GM20000 (cell line): ENCODE results near the gene FAR2.
"Not testable (repeated sequence)": the region's sequence is repeated elsewhere in the genome, so short reads cannot be mapped to it uniquely, and the experiment has no call there.

ENCODE experiments used
- DNase-seq: peaks from one replicate; pipeline ENCODE4 v3.0.0; 2012; ENCODE audit warnings: low spot score
- TF ChIP-seq, protein P1 (sequence below): IDR thresholded peaks from 2 replicates; pipeline ENCODE4 v1.5.1; 2012; ENCODE audit warnings: mild to moderate bottlenecking, control low read depth; ENCODE audit errors: extremely low read depth, missing control alignments

The FAR2 gene

DNA sequence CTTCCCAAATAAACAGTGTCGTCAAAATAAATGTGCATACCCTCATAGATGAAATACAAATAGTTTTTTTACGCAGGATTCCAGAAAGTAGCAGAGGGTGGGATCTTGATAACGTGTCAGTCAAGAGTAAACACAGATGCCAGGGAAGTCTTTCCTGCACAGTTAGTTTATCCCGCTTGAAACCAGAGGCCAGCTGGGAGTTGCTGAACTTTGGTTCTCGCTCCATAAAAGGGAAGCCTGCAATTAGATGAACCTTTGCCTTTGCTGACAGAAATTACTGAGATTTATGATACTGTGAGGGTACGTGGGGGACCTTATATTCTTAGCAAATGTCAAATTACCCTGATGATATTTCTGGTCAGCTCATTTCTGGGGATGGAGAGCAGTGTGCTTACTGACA, 18.9 kb downstream of the FAR2 start:
- no peak for DNase-seq
- TF ChIP-seq, protein P1, sequence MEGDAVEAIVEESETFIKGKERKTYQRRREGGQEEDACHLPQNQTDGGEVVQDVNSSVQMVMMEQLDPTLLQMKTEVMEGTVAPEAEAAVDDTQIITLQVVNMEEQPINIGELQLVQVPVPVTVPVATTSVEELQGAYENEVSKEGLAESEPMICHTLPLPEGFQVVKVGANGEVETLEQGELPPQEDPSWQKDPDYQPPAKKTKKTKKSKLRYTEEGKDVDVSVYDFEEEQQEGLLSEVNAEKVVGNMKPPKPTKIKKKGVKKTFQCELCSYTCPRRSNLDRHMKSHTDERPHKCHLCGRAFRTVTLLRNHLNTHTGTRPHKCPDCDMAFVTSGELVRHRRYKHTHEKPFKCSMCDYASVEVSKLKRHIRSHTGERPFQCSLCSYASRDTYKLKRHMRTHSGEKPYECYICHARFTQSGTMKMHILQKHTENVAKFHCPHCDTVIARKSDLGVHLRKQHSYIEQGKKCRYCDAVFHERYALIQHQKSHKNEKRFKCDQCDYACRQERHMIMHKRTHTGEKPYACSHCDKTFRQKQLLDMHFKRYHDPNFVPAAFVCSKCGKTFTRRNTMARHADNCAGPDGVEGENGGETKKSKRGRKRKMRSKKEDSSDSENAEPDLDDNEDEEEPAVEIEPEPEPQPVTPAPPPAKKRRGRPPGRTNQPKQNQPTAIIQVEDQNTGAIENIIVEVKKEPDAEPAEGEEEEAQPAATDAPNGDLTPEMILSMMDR: no peak

DNA sequence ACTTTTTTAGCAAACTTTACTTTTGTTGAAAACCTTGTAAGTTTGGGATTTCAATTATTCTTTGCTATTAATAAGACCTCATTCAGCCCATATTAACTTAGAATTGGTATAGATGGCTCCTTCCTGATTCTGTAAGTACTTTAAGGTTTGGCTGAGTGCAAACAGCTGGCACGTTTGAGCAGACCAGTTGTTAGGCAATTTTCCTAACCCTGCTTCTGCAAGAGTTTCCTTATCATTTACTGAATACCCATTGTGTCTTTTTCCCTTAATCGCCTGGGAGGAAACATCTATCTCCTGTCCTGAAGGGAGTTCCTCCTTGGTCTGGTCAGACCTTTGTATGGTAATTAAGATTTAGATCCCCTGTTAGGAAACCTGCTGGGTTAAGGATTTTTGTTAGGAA, 20.9 kb downstream of the FAR2 start:
- not testable (repeated sequence) for DNase-seq

DNA sequence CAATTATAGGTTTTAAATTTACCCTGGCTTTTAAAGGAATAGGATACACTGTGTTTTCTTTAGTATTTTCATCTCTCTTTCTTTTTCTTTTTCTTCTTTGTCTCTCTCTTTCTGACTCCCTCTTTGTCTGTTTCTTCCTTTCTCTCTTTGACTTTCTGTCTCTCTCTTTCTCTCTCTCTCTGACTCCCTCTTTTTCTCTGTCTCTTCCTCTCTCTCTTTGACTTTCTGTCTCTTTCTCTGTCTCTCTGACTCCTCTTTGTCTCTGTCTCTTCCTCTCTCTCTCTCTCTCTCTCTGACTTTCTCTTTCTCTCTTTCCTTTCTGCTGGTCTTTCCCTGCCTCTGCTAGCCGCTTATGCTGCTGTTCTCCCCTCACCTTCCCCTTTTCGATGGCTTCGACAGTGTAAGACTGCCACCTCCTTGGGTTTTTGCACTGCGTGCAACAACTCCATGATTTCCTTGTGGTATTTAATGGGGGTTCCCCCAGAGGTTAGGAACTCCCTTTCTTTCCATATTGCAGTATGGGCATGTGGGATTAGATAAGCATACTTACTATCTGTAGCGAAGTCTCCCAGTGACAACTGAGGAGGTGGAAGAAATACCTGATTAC, 21.5 kb downstream of the FAR2 start:
- not testable (repeated sequence) for DNase-seq

DNA sequence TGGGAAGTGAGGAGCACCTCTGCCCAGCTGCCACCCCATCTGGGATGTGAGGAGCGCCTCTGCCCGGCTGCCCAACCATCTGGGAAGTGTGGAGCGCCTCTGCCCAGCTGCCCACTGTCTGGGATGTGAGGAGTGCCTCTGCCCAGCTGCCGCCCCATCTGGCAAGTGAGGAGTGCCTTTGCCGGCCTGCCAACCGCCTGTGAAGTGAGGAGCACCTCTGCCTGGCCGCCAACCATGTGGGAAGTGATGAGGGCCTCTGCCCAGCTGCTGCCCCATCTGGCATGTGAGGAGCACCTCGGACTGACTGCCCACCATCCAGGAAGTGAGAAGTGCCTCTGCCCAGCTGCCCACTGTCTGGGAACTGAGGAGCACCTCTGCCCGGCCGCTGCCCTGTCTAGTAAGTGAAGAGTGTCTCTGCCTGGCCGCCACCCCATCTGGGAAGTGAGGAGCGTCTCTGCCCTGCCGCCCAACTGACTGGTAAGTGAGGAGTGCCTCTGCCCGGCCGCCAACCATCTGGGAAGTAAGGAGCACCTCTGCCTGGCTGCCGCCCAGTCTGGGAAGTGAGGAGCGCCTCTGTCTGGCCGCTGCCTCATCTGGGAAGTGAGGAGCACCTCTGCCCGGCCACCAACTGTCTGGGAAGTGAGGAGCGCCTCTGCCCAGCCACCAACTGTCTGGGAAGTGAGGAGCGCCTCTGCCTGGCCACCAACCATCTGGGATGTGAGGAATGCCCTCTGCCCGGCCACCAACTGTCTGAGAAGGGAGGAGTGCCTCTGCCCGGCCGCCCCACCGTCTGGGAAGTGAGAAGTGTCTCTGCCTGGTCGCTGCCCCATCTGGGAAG, 22.6 kb downstream of the FAR2 start:
- TF ChIP-seq, protein P1: no peak
- DNase-seq: no peak

DNA sequence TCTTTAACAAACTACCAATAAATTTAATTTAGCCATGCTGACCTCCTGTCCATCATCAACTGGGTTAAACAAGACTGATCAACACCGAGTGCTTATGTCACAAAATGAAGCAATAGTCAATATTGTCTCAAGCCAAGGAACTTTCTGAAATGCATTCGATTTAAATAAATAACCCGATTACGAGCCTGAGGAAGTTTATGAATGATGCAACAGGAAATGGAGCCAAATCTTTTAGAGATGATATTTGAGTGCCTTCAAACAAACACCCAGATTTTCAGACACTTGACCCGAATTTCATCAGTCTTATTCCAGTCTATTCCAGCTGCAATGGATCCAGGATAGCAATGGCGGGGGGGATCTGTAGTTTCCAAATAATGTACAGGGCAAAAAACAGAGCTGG, 27.9 kb downstream of the FAR2 start:
- no peak for DNase-seq
- TF ChIP-seq, protein P1: no peak

DNA sequence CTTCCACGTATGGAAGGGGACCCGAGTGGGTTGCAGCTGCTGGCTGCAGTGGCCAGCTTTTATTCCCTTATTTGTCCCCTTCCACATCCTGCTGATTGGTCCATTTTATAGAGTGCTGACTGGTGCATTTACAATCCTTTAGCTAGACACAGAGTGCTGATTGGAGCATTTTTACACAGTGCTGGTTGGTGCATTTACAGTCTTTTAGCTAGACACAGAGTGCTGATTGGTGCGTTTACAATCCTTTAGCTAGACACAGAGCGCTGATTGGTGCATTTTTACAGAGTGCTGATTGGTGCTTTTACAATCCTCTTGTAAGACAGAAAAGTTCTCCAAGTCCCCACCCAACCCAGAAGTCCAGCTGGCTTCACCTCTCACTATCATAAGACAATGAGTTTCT, 33.2 kb downstream of the FAR2 start:
- not testable (repeated sequence) for DNase-seq

DNA sequence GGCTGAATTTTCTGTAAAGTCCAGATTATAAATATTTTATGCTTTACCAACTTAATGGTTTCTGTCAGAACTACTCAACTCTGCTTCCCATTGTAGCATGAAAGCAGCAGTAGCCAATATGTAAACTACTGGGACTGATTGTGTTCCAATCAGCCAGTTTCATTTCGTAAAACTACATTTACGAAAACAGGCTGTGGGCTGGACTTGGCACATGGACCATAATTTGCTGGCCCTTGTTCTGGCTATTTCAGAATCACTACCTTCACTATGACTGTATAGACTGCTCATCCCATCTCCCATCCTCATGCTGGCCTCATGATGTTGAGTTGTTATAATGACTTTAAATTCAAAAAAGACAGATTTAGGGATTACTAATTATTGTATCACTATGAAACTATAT, 38.7 kb downstream of the FAR2 start:
- DNase-seq: no peak
- TF ChIP-seq, protein P1: no peak

DNA sequence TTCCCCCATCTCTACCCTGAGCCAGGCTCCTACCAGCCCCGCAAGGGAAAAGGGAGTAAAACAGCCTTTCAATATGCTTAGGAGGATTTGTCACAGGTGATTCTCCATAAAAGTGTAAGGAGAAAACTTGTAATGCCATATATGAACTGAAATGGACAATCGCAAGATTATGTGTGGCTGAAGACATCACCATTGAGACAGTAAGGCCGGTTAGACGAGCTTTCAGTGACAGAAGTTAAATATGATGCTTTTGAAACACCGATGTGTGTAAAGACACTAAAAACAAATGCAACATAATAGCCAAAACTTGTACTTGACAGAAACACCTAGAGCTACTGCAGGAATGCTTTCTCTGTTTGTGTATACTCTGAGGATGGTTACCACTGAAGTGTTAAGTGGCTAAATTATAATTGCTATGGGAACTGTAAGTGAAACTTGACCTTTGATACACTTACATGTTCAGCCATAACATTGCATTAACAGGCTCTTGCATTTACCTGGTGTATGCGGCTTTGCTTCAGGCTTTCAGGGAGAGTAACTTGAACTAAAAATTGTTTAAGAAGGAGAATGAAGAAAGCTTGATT, 42.3 kb downstream of the FAR2 start:
- TF ChIP-seq, protein P1: no peak
- DNase-seq: no peak

DNA sequence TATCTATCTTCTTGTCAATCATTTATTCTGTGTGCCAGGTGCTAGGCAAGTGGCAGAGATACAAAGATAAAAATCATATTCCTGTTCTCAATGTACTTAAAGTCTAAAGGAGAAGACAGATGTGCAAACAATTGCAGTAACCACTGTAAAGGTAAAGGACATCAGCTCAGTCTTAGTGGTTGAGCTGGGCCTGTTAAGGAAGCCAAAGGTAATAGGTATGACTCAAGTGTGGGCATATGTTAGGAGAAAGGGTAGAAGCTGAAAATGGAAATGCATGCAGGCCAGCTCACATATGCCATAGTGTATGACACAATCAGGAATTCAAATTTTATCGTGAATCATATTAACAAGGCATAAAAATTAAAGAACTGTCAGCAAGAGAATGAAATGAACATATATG, 49.8 kb downstream of the FAR2 start:
- TF ChIP-seq, protein P1: no peak
- DNase-seq: no peak
